GM21717 (cell line): ENCODE data around the gene PLA2G4F.

Experiments
- ATAC-seq: cut with Tn5 transposase; IDR thresholded peaks from one replicate; pipeline ENCODE4 v1.9.1; 2021; ENCODE audit warnings: mild to moderate bottlenecking, moderate library complexity; ENCODE audit not compliant: unreplicated experiment

Gene PLA2G4F

GRCh38 chr15:42149493-42150218 lies 6.8 kb downstream of the PLA2G4F start:
- no peak for ATAC-seq

GRCh38 chr15:42148808-42149492 lies 7.5 kb downstream of the PLA2G4F start:
- no peak for ATAC-seq

- ATAC-seq: no peak
Measured at GRCh38 chr15:42147431-42147735, 9.1 kb downstream of the PLA2G4F start.

GRCh38 chr15:42146551-42147430 lies 9.6 kb downstream of the PLA2G4F start:
- no peak for ATAC-seq

GRCh38 chr15:42145546-42146455 lies 10.6 kb downstream of the PLA2G4F start:
- ATAC-seq: no peak

- no peak for ATAC-seq
Measured at GRCh38 chr15:42144841-42145375, 11.5 kb downstream of the PLA2G4F start.

- ATAC-seq: no peak
Measured at GRCh38 chr15:42143866-42144625, 12.4 kb downstream of the PLA2G4F start.

GRCh38 chr15:42143356-42143755 lies 13.1 kb downstream of the PLA2G4F start:
- ATAC-seq: no peak

GRCh38 chr15:42141795-42142667 lies 14.4 kb downstream of the PLA2G4F start:
- ATAC-seq: no peak

- ATAC-seq: no peak
Measured at GRCh38 chr15:42141246-42141645, 15.2 kb downstream of the PLA2G4F start.

- ATAC-seq: no peak
Measured at GRCh38 chr15:42140383-42141070, 15.9 kb downstream of the PLA2G4F start.

- ATAC-seq: no peak
Measured at GRCh38 chr15:42139596-42139995, 16.8 kb downstream of the PLA2G4F start.

- ATAC-seq: no peak
Measured at GRCh38 chr15:42138968-42139386, 17.5 kb downstream of the PLA2G4F start.

GRCh38 chr15:42138411-42138810 lies 18.0 kb downstream of the PLA2G4F start:
- ATAC-seq: no peak

GRCh38 chr15:42137461-42138261 lies 18.8 kb downstream of the PLA2G4F start:
- ATAC-seq: no peak

- no peak for ATAC-seq
Measured at GRCh38 chr15:42136513-42136912, 19.9 kb downstream of the PLA2G4F start.

GRCh38 chr15:42135351-42135750 lies 21.1 kb downstream of the PLA2G4F start:
- no peak for ATAC-seq
